A673 (cell line): ENCODE results near the gene ARL10. TPM values are rescaled to one million over a fixed set of nuclear protein-coding genes. Genes with fewer than 3 reads are reported as not detected.

Experiments used
- BruUV-seq: library from RNA; stranded (reverse); fragments of 400-500 nt; replicated peaks from 2 replicates; lab custom pipeline; 2021; lab: Mats Ljungman, UMichigan
- CTCF ChIA-PET: fragments of 300-600 bp; sonication (Branson Sonifier 250); formaldehyde crosslinking; loops from one replicate; lab custom pipeline; 2022; ENCODE audit warnings: antibody characterized with exemption; lab: Charles Lee
- POLR2A ChIA-PET: fragments of 300-600 bp; sonication (Branson Sonifier 250); formaldehyde crosslinking; loops from one replicate; lab custom pipeline; 2022; ENCODE audit warnings: antibody characterized with exemption; ENCODE audit not compliant: low non-redundant PET; lab: Charles Lee
- DNase-seq: peaks from one replicate; pipeline ENCODE4 v3.0.0-alpha.2; 2015; ENCODE audit warnings: low spot score
- H3K27ac ChIP-seq: fragments of 200-600 bp; sonication (generic); 2 replicates; pipeline ENCODE4 v1.5.1; 2016; ENCODE audit warnings: mixed run types, low read depth, mild to moderate bottlenecking, mixed read lengths, antibody characterized with exemption, low read length; ENCODE audit not compliant: poor library complexity, severe bottlenecking
- H3K27me3 ChIP-seq: fragments of 200-600 bp; sonication (generic); replicated peaks from 2 replicates; pipeline ENCODE4 v1.6.1; 2017; ENCODE audit warnings: mixed run types, low read depth, mild to moderate bottlenecking, mixed read lengths, antibody characterized with exemption, low read length; ENCODE audit not compliant: insufficient read depth, poor library complexity
- H3K36me3 ChIP-seq: fragments of 200-600 bp; sonication (generic); 2 replicates; pipeline ENCODE4 v1.6.1; 2016; ENCODE audit warnings: mixed run types, mild to moderate bottlenecking, mixed read lengths, antibody characterized with exemption, low read length; ENCODE audit not compliant: insufficient read depth, poor library complexity, severe bottlenecking
- H3K4me1 ChIP-seq: fragments of 200-600 bp; sonication (generic); 2 replicates; pipeline ENCODE4 v1.6.1; 2017; ENCODE audit warnings: mixed run types, mild to moderate bottlenecking, mixed read lengths, antibody characterized with exemption, low read length; ENCODE audit not compliant: insufficient read depth, poor library complexity, severe bottlenecking
- H3K4me3 ChIP-seq: fragments of 200-600 bp; sonication (generic); 2 replicates; pipeline ENCODE4 v1.5.1; 2016; ENCODE audit warnings: low read depth, mixed run types, mild to moderate bottlenecking, mixed read lengths, low read length; ENCODE audit not compliant: poor library complexity, severe bottlenecking
- H3K9me3 ChIP-seq: fragments of 200-600 bp; sonication (generic); 2 replicates; pipeline ENCODE4 v1.6.1; 2016; ENCODE audit warnings: mixed run types, low read depth, mild to moderate bottlenecking, mixed read lengths, antibody characterized with exemption, low read length; ENCODE audit not compliant: poor library complexity, severe bottlenecking
- CTCF ChIP-seq: fragments of 300-800, 200-600 bp; sonication (generic); conservative IDR thresholded peaks from 2 replicates; pipeline ENCODE4 v1.5.1; 2017; ENCODE audit warnings: low read depth, mild to moderate bottlenecking, antibody characterized with exemption, low read length, moderate library complexity, mixed read lengths
- EZH2 ChIP-seq: fragments of 200-600 bp; sonication (generic); IDR thresholded peaks from 2 replicates; pipeline ENCODE4 v1.6.1; 2017; ENCODE audit warnings: borderline replicate concordance, low read depth, mild to moderate bottlenecking, mixed read lengths, antibody characterized with exemption, low read length; ENCODE audit not compliant: poor library complexity, severe bottlenecking
- intact Hi-C: fragments of 100-400 bp; cut with micrococcal nuclease; formaldehyde crosslinking; loops from one replicate; pipeline ENCODE4 v1.10.0; 2022; ENCODE audit not compliant: unreplicated experiment
- total RNA-seq: library from RNA; stranded (reverse); gene quantifications from 2 replicates; pipeline ENCODE4 v1.2.3, GENCODE V29; 2021

The ARL10 gene
- total RNA-seq, 1 experiment from 2014 or later, result 13.6 TPM

- no peaks in the 10 kb centered on the region for H3K9me3 ChIP-seq
- no TSS peak for BruUV-seq
- no peaks in the 10 kb centered on the region for H3K27me3 ChIP-seq
- CTCF ChIA-PET, result no interaction called here
- H3K4me1 ChIP-seq, result no peaks in the 10 kb centered on the region
- H3K36me3 ChIP-seq, result no peaks in the 10 kb centered on the region
- H3K27ac ChIP-seq, result no peak overlapping the region
- intact Hi-C loops, result no loop called here
- TF ChIP-seq EZH2 (no peak), CTCF (no peak)
- DNase-seq, result no peak
- POLR2A ChIA-PET, result no interaction called here
- no peak overlapping the region for H3K4me3 ChIP-seq
Observed at GRCh38 chr5:176425791-176426190, 60.5 kb downstream of the ARL10 start.

DNA sequence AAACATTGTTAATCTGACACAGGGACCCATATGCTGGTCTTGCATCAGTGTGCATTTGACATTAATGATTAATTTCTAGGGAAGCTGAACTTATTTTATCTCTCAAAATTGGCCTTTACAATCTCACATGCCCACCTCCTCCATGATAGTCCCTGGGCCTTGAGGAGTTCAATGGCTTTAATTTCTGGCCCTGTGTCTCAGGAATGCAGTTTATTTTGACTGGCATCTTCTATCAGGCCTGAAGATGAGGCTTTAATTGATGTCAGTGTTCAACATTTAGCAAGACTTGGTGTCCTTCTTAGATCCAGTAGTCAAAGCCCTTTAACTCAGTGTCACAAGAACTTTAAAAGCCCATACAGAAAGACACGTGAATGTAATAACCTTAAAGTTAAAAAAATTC is 61.6 kb downstream of the ARL10 start:
- TF ChIP-seq CTCF (no peak), EZH2 (no peak)
- no TSS peak for BruUV-seq
- H3K27ac ChIP-seq, result no peak overlapping the region
- no peak overlapping the region for H3K4me3 ChIP-seq
- POLR2A ChIA-PET, result no interaction called here
- H3K4me1 ChIP-seq, result no peaks in the 10 kb centered on the region
- no peaks in the 10 kb centered on the region for H3K9me3 ChIP-seq
- DNase-seq, result no peak
- no peaks in the 10 kb centered on the region for H3K27me3 ChIP-seq
- CTCF ChIA-PET, result no interaction called here
- no peaks in the 10 kb centered on the region for H3K36me3 ChIP-seq
- intact Hi-C loops, result no loop called here

DNA sequence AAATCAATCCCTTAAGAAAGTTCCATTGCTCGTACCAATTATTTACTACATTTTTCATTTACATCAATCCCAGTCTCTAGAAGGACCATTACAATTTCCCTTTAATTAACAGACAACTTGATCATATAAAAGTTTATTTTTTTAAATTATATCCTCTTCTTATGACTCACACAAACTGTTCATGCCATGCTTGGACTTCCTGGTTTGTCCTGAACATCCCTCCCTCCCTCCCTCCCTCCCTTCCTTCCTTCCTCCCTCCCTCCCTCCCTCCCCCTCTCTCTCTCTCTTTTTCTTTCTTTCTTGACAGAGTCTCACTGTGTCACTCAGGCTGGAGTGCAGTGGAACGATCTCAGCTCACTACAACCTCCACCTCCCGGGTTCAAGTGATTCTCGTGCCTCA is 62.7 kb downstream of the ARL10 start:
- Histone ChIP-seq H3K9me3 (no peaks in the 10 kb centered on the region), H3K27me3 (no peaks in the 10 kb centered on the region), H3K36me3 (no peaks in the 10 kb centered on the region), H3K4me1 (no peaks in the 10 kb centered on the region), H3K27ac (no peak overlapping the region), H3K4me3 (no peak overlapping the region)
- no TSS peak for BruUV-seq
- ChIA-PET POLR2A (no interaction called here), CTCF (no interaction called here)
- TF ChIP-seq CTCF (no peak), EZH2 (no peak)
- no peak for DNase-seq
- intact Hi-C loops, result no loop called here
